ENCODE measurements around the gene STEAP1B.

STEAP1B gene

DNA sequence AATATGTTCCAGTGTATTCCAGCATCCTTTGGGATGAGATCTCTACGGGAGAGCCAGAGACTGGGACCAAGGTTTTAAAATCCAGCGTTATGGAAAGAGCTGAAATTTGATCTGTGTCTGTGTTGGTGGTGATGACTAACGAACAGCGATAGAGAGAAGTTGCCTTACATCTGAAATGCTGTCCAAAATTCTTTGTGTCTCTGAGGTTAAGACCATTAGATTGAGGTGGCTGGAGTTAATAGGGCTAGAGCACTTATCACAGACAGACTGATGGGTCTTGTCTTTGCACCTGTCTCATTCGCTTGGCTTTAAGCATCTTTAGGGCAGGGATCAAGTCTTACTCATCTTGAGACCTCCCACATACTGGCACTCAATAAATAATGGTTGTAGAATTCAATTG lies 102.0 kb downstream of the STEAP1B start:
- DNase-seq: no peak

DNA sequence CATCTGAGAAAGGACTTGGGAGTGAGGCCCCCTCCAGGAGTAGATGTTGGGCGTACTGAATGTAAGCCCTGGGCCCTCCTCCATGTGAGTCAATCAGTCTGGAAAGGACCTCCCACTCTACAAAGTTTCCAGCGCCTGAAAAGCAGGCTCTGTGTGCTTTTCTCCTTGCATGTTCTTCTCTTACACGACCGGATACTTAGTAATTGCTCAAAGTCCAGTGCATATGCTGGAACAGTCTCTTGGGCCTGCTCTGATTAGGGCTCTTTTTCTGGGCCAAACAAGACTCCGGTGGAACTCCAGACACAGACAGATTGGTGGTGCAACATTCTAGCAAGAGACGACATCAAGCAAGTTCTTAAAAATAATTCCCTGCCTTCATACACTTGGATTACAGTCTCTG lies 104.8 kb downstream of the STEAP1B start:
- DNase-seq: no peak

- DNase-seq: no peak
Observed at GRCh38 chr7:22394739-22395138, 105.2 kb downstream of the STEAP1B start.

GRCh38 chr7:22393913-22394729 lies 105.9 kb downstream of the STEAP1B start:
- no peak for DNase-seq

DNA sequence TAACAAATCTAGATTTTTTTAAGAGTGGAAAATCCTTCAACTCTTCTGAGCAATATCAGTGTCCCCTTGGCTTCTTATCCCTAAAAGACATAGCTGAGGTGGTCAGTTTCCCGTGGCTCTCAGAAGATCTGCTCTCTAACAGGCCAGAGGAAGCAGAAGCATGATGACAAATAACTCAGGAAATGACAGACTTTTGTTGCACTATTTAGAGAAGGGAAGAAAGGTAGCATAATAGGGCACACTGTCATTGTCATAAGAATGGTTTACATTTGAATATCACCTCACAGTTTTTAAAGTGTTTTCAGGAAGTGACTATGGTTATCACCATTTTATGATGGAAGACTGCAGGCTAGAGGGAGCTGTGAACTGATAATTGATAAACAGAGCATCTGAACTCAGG lies 109.5 kb downstream of the STEAP1B start:
- no peak for DNase-seq

- no peak for DNase-seq
Observed at GRCh38 chr7:22389892-22390291, 110.1 kb downstream of the STEAP1B start.

- DNase-seq: no peak
Observed at GRCh38 chr7:22387583-22387982, 112.4 kb downstream of the STEAP1B start.

GRCh38 chr7:22386865-22387264 lies 113.1 kb downstream of the STEAP1B start:
- DNase-seq: no peak

- DNase-seq: no peak
Observed at GRCh38 chr7:22386206-22386858, 113.7 kb downstream of the STEAP1B start.

- no peak for DNase-seq
Observed at GRCh38 chr7:22385326-22385725, 114.7 kb downstream of the STEAP1B start.

DNA sequence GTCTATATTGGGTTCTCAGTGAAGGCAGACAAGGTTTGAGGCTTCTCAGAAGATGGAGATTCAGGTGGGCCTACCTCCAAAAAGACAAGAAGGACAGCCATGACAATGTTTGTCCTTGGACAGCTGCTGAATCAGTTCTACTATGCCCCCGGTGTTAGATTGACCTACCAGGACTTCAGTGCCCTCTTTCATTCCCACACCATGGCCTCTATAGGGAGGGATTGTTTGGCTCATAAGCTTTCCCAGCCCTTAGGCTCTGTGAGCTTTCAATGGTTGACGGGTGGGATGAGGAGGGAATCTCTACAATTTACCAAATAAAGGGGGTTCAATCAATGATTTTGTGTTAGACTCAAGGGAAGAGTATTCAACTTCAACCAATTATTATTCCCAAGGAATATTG lies 119.7 kb downstream of the STEAP1B start:
- no peak for DNase-seq

DNA sequence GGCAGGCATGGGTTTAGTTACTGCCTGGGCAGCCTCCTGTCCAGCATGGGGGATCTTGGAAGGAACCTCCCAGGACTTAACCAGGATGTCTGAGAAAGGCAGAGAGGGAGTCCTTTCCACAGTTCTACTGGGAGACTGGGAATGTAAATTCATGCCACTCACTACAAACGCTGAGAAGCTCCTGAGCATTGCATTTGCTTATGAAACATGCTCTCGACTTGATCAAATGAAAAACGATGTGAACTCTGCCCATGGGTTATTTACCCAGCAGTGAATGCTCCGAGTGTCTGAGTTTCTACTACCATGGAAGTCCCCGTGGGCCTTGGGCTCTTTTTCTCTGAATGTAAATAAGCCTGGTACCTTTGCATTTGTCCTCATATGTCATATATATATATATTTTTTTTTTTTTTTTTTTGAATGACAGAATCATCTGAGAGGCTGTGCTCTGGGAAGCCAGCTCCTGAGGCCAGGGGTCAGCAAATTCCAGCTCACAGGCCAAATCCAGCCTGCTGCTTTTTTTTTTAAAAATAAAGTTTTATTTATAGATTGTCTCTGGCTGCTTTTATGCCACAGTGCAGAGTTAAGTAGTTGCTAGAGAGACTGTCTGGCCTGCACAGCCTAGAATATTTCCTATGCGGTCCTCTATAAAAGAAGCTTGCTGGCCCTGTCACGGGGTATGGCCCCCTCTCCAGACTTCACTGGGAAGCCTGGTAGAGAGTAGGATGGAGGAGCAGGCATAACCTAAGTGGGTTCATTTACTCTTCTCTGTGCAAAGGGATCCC lies 121.6 kb downstream of the STEAP1B start:
- no peak for DNase-seq

GRCh38 chr7:22377703-22378102 lies 122.3 kb downstream of the STEAP1B start:
- no peak for DNase-seq

GRCh38 chr7:22375359-22376048 lies 124.5 kb downstream of the STEAP1B start:
- DNase-seq: no peak

DNA sequence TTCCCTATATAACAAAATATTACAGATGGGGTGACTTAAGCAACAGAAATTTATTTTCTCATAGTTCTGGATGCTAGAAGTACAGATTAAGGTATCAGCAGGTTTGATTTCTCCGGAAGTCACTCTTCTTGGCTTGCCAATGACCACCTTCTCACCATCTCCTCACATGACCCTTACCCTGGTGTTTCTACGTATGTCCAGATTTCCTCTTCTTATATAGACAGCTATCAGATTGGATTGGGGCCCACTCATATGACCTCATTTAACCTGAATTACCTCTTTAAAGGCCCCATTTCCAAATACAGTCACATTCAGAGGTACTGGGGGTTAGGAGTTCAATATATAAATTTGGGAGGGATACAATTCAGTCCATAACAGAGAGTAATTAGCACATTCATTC lies 126.1 kb downstream of the STEAP1B start:
- no peak for DNase-seq

DNA sequence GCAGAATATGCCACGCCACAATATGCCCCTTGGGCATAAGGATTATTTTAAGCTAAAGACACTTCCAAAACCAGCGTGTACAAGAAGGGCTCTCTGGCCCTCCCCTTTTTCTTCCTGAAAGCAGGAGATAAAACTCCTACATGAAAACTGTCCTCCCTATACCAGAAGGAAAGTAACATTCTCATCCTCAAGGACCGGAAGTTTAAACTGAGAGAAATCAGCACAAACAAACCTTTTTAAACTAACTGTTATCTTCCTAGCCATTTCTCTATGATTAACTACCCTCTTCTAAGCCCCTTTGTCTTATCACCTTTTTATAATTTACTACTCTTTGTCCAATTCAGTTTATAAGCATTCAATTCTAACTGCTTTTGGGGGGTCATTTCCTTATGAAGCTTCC lies 126.6 kb downstream of the STEAP1B start:
- no peak for DNase-seq

- DNase-seq: no peak
Observed at GRCh38 chr7:22372863-22373262, 127.1 kb downstream of the STEAP1B start.

GRCh38 chr7:22371878-22372277 lies 128.1 kb downstream of the STEAP1B start:
- no peak for DNase-seq

Measured in activated CD4-positive, alpha-beta T cell treated with anti-CD3 and anti-CD28 coated beads, Interleukin-2, amount 50 U/mL, for 1 hour (primary cell).